A673 (cell line): Measurements from ENCODE around the gene GPR132.

Source experiments
- CTCF ChIP-seq: fragments of 300-800, 200-600 bp; sonication (generic); conservative IDR thresholded peaks from 2 replicates; pipeline ENCODE4 v1.5.1; 2017; ENCODE audit warnings: low read depth, mild to moderate bottlenecking, antibody characterized with exemption, low read length, moderate library complexity, mixed read lengths
- EZH2 ChIP-seq: fragments of 200-600 bp; sonication (generic); IDR thresholded peaks from 2 replicates; pipeline ENCODE4 v1.6.1; 2017; ENCODE audit warnings: borderline replicate concordance, low read depth, mild to moderate bottlenecking, mixed read lengths, antibody characterized with exemption, low read length; ENCODE audit not compliant: poor library complexity, severe bottlenecking

DNA sequence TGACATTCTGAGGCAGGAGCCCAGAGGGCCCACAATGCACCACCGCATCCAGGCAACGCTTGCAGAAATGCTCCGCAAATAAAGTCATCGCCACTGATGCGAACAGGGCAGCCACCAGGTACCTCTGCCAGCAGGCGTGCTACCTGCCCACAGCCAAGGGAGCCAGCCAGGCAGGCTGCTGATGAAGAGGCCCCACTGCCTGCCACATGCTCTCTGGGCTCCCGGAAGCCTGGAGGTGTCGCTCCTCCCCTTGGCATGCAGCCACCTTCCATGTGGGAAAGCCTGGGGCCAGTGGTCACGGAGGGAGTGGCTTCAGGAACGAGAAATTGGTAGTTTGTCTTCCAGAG is 14.7 kb downstream of the GPR132 start:
- no peak for TF ChIP-seq EZH2
- no peak for TF ChIP-seq CTCF
